HepG2 (cell line): ENCODE data around the gene LAMB2. TPM values are rescaled to one million over a fixed set of nuclear protein-coding genes. Genes with fewer than 3 reads are reported as not detected.
A peak's percentile ranks its signal among the peaks of the same experiment; 100 is the strongest.

Experiments used
- CEBPG ChIP-seq: IDR thresholded peaks from 2 replicates; pipeline ENCODE4 v1.6.1; 2016
- CREB1 ChIP-seq, 2 experiments: fragments of 450-650 bp in 1 of 2; IDR thresholded peaks; 2 replicates each; pipeline ENCODE4 v1.6.1; 2016 to 2017; ENCODE audit warnings: control low read depth in 1 of 2, mild to moderate bottlenecking in 1 of 2, missing compliant biosample characterization in 1 of 2, missing genetic modification characterization in 1 of 2
- HOXA9 ChIP-seq: sonication (generic); formaldehyde crosslinking; IDR thresholded peaks from 2 replicates; pipeline ENCODE4 v1.8.1; 2022; ENCODE audit warnings: missing genetic modification reagents, mild to moderate bottlenecking, moderate library complexity, borderline replicate concordance
- JDP2 ChIP-seq: sonication (generic); formaldehyde crosslinking; IDR thresholded peaks from 2 replicates; pipeline ENCODE4 v1.8.1; 2022; ENCODE audit warnings: missing genetic modification reagents, borderline replicate concordance
- MTA1 ChIP-seq: sonication (generic); formaldehyde crosslinking; IDR thresholded peaks from 2 replicates; pipeline ENCODE4 v1.4.0; 2020; ENCODE audit warnings: missing genetic modification reagents, mild to moderate bottlenecking, borderline replicate concordance
- PCBP2 ChIP-seq: fragments of 200-400 bp; formaldehyde crosslinking; optimal IDR thresholded peaks from 2 replicates; pipeline ENCODE3; 2018; ENCODE audit warnings: low read length, low read depth; ENCODE audit not compliant: poor library complexity, severe bottlenecking
- PHF5A ChIP-seq: IDR thresholded peaks from one replicate; pipeline ENCODE4 v1.6.1; 2018; ENCODE audit warnings: low read depth, missing genetic modification reagents; ENCODE audit not compliant: unreplicated experiment
- PHF8 ChIP-seq: sonication (generic); formaldehyde crosslinking; IDR thresholded peaks from 2 replicates; pipeline ENCODE4 v1.5.0; 2020; ENCODE audit warnings: missing genetic modification reagents
- TCF12 ChIP-seq, 2 experiments: fragments of 450-650 bp in 1 of 2; sonication (generic) in 1 of 2; formaldehyde crosslinking in 1 of 2; IDR thresholded peaks; 2 replicates each; pipeline versions ENCODE4 v1.6.1 to v1.8.0; 2017 to 2022; ENCODE audit warnings: antibody characterized with exemption in 1 of 2, mild to moderate bottlenecking in 1 of 2, missing genetic modification reagents in 1 of 2, moderate library complexity in 1 of 2
- UBTF ChIP-seq: sonication (generic); formaldehyde crosslinking; IDR thresholded peaks from 2 replicates; pipeline ENCODE4 v1.4.0; 2020; ENCODE audit warnings: mild to moderate bottlenecking, missing genetic modification reagents
- ZEB1 ChIP-seq: IDR thresholded peaks from 2 replicates; pipeline ENCODE4 v1.6.1; 2012; ENCODE audit warnings: mild to moderate bottlenecking, low read depth, inconsistent platforms; ENCODE audit not compliant: insufficient replicate concordance
- ZFP36 ChIP-seq: fragments of 150-350 bp; IDR thresholded peaks from 2 replicates; pipeline ENCODE4 v1.6.1; 2018; ENCODE audit warnings: borderline replicate concordance, low read length, low read depth; ENCODE audit not compliant: partially characterized antibody
- ZFP36L1 ChIP-seq: sonication (generic); formaldehyde crosslinking; IDR thresholded peaks from 2 replicates; pipeline ENCODE4 v1.8.0; 2022; ENCODE audit warnings: mild to moderate bottlenecking, missing genetic modification reagents, moderate library complexity
- ZNF205 ChIP-seq: IDR thresholded peaks from 2 replicates; pipeline ENCODE4 v1.6.1; 2018; ENCODE audit warnings: missing biosample characterization, missing genetic modification reagents
- ZNF280B ChIP-seq: sonication (generic); formaldehyde crosslinking; IDR thresholded peaks from 2 replicates; pipeline ENCODE4 v1.5.0; 2020; ENCODE audit warnings: missing genetic modification reagents, mild to moderate bottlenecking, borderline replicate concordance
- ZNF292 ChIP-seq: sonication (generic); formaldehyde crosslinking; IDR thresholded peaks from 2 replicates; pipeline ENCODE4 v1.8.1; 2022; ENCODE audit warnings: mild to moderate bottlenecking, low read depth, missing genetic modification reagents, borderline replicate concordance
- ZNF335 ChIP-seq: sonication (generic); formaldehyde crosslinking; IDR thresholded peaks from 2 replicates; pipeline ENCODE4 v1.4.0; 2020; ENCODE audit warnings: missing genetic modification reagents
- ZNF354B ChIP-seq: sonication (generic); formaldehyde crosslinking; IDR thresholded peaks from 2 replicates; pipeline ENCODE4 v1.8.0; 2022; ENCODE audit warnings: mild to moderate bottlenecking, missing genetic modification reagents
- ZNF441 ChIP-seq: sonication (generic); formaldehyde crosslinking; IDR thresholded peaks from 2 replicates; pipeline ENCODE4 v1.7.0; 2021; ENCODE audit warnings: missing genetic modification reagents, borderline replicate concordance
- ZNF597 ChIP-seq: sonication (generic); formaldehyde crosslinking; IDR thresholded peaks from 2 replicates; pipeline ENCODE4 v1.5.0; 2020; ENCODE audit warnings: missing genetic modification reagents
- ZNF704 ChIP-seq: sonication (generic); formaldehyde crosslinking; IDR thresholded peaks from 2 replicates; pipeline ENCODE4 v1.8.1; 2023; ENCODE audit warnings: mild to moderate bottlenecking, inconsistent platforms, moderate library complexity, missing genetic modification reagents, borderline replicate concordance
- ZNF720 ChIP-seq: sonication (generic); formaldehyde crosslinking; IDR thresholded peaks from 2 replicates; pipeline ENCODE4 v1.4.0; 2020; ENCODE audit warnings: missing genetic modification reagents
- ZNF768 ChIP-seq: sonication (generic); formaldehyde crosslinking; IDR thresholded peaks from 2 replicates; pipeline ENCODE4 v1.4.0; 2020; ENCODE audit warnings: missing genetic modification reagents
- polyA plus RNA-seq, 8 experiments: library from polyadenylated mRNA; depleted of rRNA in 3 of 8; stranded (reverse) in 7 of 8; unstranded in 1 of 8; fragments of >200 nt; fragmentation: Illumina TruSeq in 4 of 8; extraction: Trizol in 4 of 8; gene quantifications; 2 replicates each; pipeline versions ENCODE4 v1.2.1 to v1.2.3, GENCODE V29; 2011 to 2016; ENCODE audit warnings: low read depth in 4 of 8, missing spikeins in 1 of 8, mixed read lengths in 1 of 8; ENCODE audit not compliant: insufficient read depth in 1 of 8
- total RNA-seq, 5 experiments: library from RNA; depleted of rRNA; stranded (reverse); fragments of >200 nt; fragmentation: Illumina TruSeq; extraction: Trizol; gene quantifications; 2 replicates each; pipeline ENCODE4 v1.2.3, GENCODE V29; 2016; ENCODE audit warnings: low read depth in 1 of 5

The LAMB2 gene
- total and polyA plus RNA-seq, 2 of the 13 experiments (the other 11 are each of a cell fraction or from before 2014, with no cell fraction given) = 208 to 443 TPM

GRCh38 chr3:49092938-49093852 lies 39.7 kb downstream of the LAMB2 start (continued):
- TF ChIP-seq ZFP36L1 (no peak), ZNF280B (CRISPR knock-in tag) (no peak), MTA1 (CRISPR knock-in tag) (peak; percentile 57; the same call in 1 of the 2 replicates), CREB1 (IDR thresholded peaks at IDR 0.05) (peak; percentile 68), CREB1 (CRISPR knock-in tag; IDR thresholded peaks at IDR 0.05) (peak; percentile 85), JDP2 (CRISPR knock-in tag) (no peak), ZNF768 (CRISPR knock-in tag) (peak; percentile 23; the same call in 1 of the 2 replicates), ZNF292 (CRISPR knock-in tag) (no peak), TCF12 (IDR thresholded peaks at IDR 0.05) (no peak), TCF12 (CRISPR knock-in tag; IDR thresholded peaks at IDR 0.05) (no peak), PHF8 (CRISPR knock-in tag) (no peak; the same call in 1 of the 2 replicates), CEBPG (CRISPR knock-in tag) (no peak), ZFP36 (no peak), ZNF597 (no peak), HOXA9 (CRISPR knock-in tag) (no peak), ZNF704 (CRISPR knock-in tag) (no peak), ZNF354B (no peak), UBTF (CRISPR knock-in tag) (no peak), PHF5A (peak; percentile 8), ZNF441 (CRISPR knock-in tag) (no peak), ZNF335 (CRISPR knock-in tag) (no peak), ZNF205 (no peak), ZEB1 (no peak), PCBP2 (no peak), ZNF720 (CRISPR knock-in tag) (no peak)
